ENCODE measurements around the gene TLR5.
"Not testable (repeated sequence)": the region's sequence is repeated elsewhere in the genome, so short reads cannot be mapped to it uniquely, and the experiment has no call there.

The TLR5 gene, protein sequence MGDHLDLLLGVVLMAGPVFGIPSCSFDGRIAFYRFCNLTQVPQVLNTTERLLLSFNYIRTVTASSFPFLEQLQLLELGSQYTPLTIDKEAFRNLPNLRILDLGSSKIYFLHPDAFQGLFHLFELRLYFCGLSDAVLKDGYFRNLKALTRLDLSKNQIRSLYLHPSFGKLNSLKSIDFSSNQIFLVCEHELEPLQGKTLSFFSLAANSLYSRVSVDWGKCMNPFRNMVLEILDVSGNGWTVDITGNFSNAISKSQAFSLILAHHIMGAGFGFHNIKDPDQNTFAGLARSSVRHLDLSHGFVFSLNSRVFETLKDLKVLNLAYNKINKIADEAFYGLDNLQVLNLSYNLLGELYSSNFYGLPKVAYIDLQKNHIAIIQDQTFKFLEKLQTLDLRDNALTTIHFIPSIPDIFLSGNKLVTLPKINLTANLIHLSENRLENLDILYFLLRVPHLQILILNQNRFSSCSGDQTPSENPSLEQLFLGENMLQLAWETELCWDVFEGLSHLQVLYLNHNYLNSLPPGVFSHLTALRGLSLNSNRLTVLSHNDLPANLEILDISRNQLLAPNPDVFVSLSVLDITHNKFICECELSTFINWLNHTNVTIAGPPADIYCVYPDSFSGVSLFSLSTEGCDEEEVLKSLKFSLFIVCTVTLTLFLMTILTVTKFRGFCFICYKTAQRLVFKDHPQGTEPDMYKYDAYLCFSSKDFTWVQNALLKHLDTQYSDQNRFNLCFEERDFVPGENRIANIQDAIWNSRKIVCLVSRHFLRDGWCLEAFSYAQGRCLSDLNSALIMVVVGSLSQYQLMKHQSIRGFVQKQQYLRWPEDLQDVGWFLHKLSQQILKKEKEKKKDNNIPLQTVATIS

DNA sequence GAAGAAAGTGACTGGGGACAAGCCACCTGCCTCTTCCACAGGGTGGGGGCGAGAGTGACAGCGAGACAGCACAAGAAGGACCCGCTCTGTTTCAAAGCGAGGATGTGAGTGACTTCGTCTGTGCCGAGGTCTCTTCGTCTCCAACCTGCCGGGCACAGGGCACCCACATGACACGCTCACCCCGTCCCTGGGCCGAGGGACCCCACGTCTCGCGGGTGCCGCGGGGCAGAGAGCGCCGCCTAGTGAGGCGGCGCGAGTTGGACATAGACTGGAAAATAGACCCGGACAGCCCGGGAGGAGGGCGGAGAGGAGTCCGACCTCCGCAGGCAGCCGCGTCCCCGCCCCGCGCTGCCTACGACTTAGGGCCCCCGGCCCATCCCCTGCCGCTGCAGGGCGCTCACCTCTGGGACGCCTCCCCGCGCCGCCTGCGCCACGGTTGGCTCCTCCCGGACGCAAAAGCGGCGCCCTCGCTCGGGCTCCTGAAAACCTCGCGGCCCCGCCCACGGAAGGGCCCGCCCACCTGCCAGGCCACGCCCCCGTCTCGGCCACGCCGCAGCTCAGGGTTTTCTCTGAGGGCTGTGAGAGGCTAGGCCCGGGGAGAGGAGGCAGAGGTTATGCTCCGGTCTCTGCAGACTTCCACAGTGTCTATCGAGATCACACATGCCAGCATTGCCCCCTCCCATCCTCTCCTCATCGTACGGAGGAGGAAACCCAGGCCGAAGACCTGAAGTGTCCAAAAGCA is at the start of gene TLR5:
TSS of gene TLR5 (minus strand) at position 454 of the 742 bp plus-strand sequence. CDS start 30,217 bp downstream, outside the sequence.
- DNase-seq (ENCODE audit: low read depth in 2 of 2) = peak in 1 of 2 experiments; percentile 8

- peak in 1 of 2 experiments; percentile 5 for DNase-seq (ENCODE audit: low read depth in 2 of 2)
These were observed 47.1 kb upstream of the TLR5 start for GRCh38 chr1:223189903-223190724.

GRCh38 chr1:223189525-223189902 is 46.5 kb upstream of the TLR5 start:
- no peak for DNase-seq (ENCODE audit: low read depth in 2 of 2)

DNA sequence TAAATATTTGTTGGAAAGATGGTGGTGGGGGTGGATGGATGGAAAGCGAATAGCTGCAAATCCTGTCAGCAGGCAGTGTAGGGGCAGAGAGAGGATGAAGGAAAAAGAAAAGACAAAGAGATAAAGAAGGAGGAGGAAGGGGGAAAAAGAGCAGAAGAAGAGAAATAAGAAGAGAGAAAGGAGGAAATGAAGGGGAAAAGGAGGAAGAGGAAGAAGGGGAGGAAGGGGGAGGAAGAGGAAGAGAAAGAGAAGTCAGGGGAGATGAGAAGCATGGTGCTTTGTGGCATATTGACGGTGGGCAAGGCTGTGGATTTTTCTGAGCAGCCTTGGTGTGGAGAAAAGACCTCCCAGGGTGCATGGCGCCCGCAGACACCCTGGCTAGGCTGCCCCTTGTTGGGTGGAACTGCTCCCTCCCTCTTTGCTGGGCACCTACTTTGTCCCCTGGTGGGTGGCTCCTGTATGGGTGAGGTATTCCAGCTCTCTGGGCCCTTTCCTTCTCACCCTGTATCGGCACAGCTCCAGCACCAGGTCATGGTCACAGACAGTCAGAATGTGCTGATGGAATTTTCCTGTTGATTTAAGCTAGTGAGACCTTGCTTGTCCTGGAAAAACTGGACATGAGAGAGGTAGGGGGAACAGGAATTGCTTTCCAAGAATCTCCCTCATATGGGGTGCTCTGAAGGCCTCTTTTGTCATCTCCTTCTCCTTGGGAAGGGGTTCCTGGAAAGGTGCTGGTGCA is 45.7 kb upstream of the TLR5 start:
- DNase-seq (ENCODE audit: low read depth in 2 of 2) = no peak

GRCh38 chr1:223186800-223187199 is 43.8 kb upstream of the TLR5 start:
- DNase-seq (ENCODE audit: low read depth in 2 of 2) = no peak

GRCh38 chr1:223183268-223183862 is 40.3 kb upstream of the TLR5 start:
- DNase-seq (ENCODE audit: low read depth in 2 of 2) = no peak

- DNase-seq (ENCODE audit: low read depth in 2 of 2) = peak in 1 of 2 experiments; percentile 4
These were observed 37.8 kb upstream of the TLR5 start for GRCh38 chr1:223180731-223181321.

GRCh38 chr1:223179786-223180185 is 36.7 kb upstream of the TLR5 start:
- no peak for DNase-seq (ENCODE audit: low read depth in 2 of 2)

DNA sequence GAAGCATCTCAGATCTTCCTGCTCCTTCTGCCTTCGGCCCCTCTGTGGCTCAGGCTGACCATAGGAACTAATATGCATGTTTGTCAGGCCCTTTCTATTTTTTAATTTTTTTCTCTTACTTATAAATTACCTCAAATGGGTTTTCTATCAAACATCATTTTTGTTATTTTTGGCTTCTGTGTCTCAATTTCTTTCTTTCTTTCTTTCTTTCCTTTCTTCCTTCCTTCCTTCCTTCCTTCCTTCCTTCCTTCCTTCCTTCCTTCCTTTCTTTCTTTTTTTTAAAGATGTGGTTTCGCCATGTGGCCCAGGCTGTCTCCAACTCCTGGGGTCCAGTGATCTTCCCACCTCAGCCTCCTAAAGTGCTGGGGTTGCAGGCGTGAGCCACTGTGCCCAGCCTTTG is 36.2 kb upstream of the TLR5 start:
- no peak for DNase-seq (ENCODE audit: low read depth in 2 of 2)

DNA sequence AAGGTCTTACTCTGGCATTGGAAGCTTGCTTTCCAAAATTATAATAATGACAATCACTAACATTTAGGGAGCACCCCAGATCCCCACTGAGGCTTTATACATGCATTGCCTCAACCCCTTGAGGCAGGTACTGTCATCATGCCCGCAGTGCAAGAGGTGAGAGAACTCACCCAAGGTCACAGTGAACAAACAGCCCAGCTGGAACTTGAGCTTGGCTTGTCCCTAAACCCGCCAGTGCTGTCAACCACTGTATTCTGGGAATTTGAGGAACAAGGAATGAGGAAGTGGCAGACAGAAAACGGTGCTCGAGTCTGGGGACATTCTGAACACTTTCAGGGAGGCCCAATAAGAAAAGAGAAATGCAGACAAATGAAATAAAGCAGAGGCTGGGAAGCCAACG is 34.6 kb upstream of the TLR5 start:
- no peak for DNase-seq (ENCODE audit: low read depth in 2 of 2)

DNA sequence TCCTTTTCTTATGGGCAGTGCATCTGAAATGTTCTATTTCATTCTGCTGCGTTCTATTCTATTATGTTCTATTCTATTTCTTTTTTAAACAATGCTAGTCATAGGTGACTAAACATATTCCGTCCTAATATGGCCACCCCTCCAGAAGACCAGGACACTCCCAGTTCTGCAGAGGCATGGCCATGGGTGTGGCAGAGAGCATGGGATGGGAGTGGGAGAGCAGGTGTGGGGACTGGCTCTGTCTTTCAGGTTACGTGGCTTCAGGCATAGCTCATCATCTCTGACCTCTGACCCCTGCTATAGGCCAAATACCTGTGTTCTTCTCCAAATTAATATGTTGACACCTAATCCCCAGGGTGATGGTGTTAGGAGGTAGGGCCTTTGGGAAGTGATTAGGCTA is 33.4 kb upstream of the TLR5 start:
- DNase-seq (ENCODE audit: low read depth in 2 of 2) = no peak

DNA sequence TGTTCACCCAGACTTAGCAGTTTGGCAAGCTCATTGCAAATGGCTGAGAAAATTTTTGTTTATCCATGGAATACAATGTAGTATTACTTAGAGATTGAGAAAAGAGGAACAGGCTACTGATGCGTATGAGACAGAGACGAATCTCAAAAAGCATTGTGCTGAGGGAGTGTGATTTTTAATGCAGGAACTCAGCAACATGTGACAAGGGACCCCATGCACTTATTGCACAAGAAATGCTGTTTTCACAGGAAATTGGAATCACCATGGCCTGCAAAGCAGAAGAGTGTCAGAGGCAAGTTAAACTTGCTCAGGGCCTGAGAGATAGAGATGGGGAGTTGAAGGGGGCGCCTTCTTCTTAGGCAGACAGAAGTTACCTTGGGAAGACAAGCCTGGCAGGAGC is 32.6 kb upstream of the TLR5 start:
- no peak for DNase-seq (ENCODE audit: low read depth in 2 of 2)

- DNase-seq (ENCODE audit: low read depth in 2 of 2) = no peak
These were observed 32.0 kb upstream of the TLR5 start for GRCh38 chr1:223175032-223175431.

DNA sequence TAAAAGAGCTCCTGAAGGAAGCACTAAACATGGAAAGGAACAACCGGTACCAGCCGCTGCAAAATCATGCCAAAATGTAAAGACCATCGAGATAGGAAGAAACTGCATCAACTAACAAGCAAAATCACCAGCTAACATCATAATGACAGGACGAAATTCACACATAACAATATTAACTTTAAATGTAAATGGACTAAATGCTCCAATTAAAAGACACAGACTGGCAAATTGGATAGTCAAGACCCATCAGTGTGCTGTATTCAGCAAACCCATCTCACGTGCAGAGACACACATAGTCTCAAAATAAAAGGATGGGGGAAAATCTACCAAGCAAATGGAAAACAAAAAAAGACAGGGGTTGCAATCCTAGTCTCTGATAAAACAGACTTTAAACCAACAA is 26.4 kb upstream of the TLR5 start:
- not testable (repeated sequence) for DNase-seq (ENCODE audit: low read depth in 2 of 2)

DNA sequence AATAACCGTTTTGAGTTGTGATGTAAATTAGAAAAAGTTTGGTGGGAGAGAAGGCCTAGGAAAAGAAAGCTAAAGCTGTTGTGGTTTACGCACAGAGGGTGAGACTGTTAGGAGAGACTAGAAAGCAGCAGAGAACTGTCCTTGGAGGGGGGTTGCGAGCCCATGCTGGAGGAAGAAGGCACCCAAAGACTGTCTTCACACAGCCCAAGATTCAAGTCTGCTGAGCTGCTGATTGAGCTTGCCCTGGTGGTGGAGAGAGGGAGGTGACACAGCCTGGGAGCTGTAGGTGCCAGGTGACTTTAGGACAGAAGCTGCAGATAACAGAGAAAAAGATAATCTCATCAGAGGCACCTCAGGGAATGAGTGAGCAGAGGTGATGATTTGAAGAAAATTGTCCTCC is 18.3 kb upstream of the TLR5 start:
- DNase-seq (ENCODE audit: low read depth in 2 of 2) = no peak

- DNase-seq (ENCODE audit: low read depth in 2 of 2) = no peak
These were observed 13.3 kb upstream of the TLR5 start for GRCh38 chr1:223156343-223156742.

DNA sequence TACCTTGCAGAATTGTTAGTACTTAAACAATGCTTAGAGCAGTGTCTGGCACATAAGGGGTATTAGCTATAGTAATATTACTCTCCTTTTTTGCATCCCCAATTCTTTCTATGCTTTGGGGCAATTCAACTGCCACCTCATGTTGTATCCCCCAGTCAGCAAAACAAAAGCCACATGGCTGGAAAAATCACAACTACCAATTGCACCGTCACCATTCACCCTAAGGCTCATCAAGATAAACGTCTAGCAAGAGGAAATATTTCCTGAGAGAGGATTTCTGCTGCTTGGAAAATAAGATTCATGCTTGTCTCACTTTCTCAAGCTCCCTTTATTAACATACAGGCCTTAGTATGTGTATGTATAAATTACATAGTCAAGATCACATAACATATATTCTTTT is 12.1 kb upstream of the TLR5 start:
- DNase-seq (ENCODE audit: low read depth in 2 of 2) = no peak

DNA sequence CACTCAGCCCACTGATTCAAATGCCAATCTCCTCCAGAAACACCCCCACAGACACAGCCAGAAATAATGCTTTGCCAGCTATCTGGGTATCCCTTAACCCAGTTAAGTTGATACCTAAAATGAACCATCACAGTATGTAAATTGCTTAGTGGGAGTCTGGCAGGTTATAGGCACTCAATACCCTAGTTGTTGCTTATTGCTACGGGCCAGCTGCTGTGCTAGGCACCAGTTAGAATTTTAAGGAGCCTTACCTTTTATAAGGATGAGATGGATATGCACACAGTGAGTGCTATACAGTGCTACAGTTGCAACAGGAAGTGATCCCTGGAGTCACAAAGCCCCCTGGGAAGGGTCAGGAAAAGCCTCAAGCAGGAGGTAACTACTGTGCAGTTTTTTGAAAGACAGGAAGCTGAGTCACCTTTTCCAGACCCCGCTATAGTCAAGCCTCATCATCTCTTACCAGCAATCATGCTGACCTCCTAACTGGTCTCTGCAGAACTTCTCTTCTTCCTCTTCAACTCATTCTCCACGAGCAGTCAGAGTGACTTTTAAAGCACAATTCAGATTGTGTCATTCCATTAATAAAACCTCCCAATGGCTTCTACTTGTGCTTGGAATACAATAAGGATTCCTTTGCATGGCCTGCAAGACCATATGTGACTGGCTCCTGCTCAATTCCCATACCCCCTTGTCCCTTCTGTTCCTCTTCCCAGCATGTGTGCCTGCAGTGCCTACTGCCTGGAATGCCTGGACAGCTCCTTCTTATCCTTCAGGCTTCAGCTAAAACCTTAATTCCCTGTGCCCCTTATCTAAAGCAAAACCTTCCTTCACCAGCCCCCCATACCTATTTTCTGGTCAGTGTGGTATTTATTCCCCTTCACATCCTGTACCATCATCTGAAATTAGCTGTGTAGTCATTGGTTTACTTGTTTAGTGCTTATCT is 10.4 kb upstream of the TLR5 start:
- no peak for DNase-seq (ENCODE audit: low read depth in 2 of 2)

GRCh38 chr1:223152399-223152798 is 9.4 kb upstream of the TLR5 start:
- DNase-seq (ENCODE audit: low read depth in 2 of 2) = no peak

All from fibroblast of skin of left biceps (primary cell).